Neural cell (in vitro differentiated cells): Measurements from ENCODE around the gene KRT222. TPM values are rescaled to one million over a fixed set of nuclear protein-coding genes. Genes with fewer than 3 reads are reported as not detected.

Experiments
- H2AFZ ChIP-seq: fragments of 200-600, 300-800 bp; sonication (generic), shearing (Covaris generic); 2 replicates; pipeline ENCODE4 v1.6.0; 2014; ENCODE audit warnings: low read depth, mild to moderate bottlenecking, antibody characterized with exemption, low read length, moderate library complexity
- H3F3A ChIP-seq: fragments of 200-600 bp; shearing (Covaris generic); 2 replicates; pipeline ENCODE4 v1.6.1; 2016; ENCODE audit warnings: mild to moderate bottlenecking, moderate library complexity, mixed read lengths, antibody characterized with exemption, low read length; ENCODE audit not compliant: insufficient read depth, poor library complexity, severe bottlenecking
- H3K27ac ChIP-seq: fragments of 200-600, 300-800 bp; sonication (generic), shearing (Covaris generic); 2 replicates; pipeline ENCODE4 v1.5.1; 2014; ENCODE audit warnings: mild to moderate bottlenecking, low read length, moderate library complexity
- H3K27me3 ChIP-seq: fragments of 300-800, 200-600 bp; sonication (generic), shearing (Covaris generic); 2 replicates; pipeline ENCODE4 v1.6.0; 2014; ENCODE audit warnings: mild to moderate bottlenecking, low read depth, low read length, moderate library complexity; ENCODE audit not compliant: insufficient read depth
- H3K36me3 ChIP-seq: fragments of 300-800, 200-600 bp; sonication (generic), shearing (Covaris generic); 2 replicates; pipeline ENCODE4 v1.5.1; 2014; ENCODE audit warnings: mild to moderate bottlenecking, antibody characterized with exemption, low read length, moderate library complexity; ENCODE audit not compliant: insufficient read depth
- H3K4me2 ChIP-seq: fragments of 300-800, 200-600 bp; sonication (generic), shearing (Covaris generic); 2 replicates; pipeline ENCODE4 v1.6.0; 2014; ENCODE audit warnings: mild to moderate bottlenecking, low read length
- H3K4me3 ChIP-seq: fragments of 300-800, 200-600 bp; sonication (generic), shearing (Covaris generic); 2 replicates; pipeline ENCODE4 v1.5.1; 2014; ENCODE audit warnings: mild to moderate bottlenecking, low read length, moderate library complexity
- H3K79me2 ChIP-seq: fragments of 200-600 bp; shearing (Covaris generic); replicated peaks from 2 replicates; pipeline ENCODE4 v1.6.0; 2014; ENCODE audit warnings: mild to moderate bottlenecking, low read length, moderate library complexity; ENCODE audit not compliant: insufficient read depth
- H3K9ac ChIP-seq: fragments of 300-800, 200-600 bp; sonication (generic), shearing (Covaris generic); 2 replicates; pipeline ENCODE4 v1.6.1; 2016; ENCODE audit warnings: mild to moderate bottlenecking, low read length, mixed read lengths
- H3K9me2 ChIP-seq: fragments of 200-600 bp; shearing (Covaris generic); 2 replicates; pipeline ENCODE4 v1.6.1; 2016; ENCODE audit warnings: mild to moderate bottlenecking, low read length, mixed read lengths; ENCODE audit not compliant: insufficient read depth
- H3K9me3 ChIP-seq: fragments of 200-600, 300-800 bp; sonication (generic), shearing (Covaris generic); 2 replicates; pipeline ENCODE4 v1.6.1; 2016; ENCODE audit warnings: mild to moderate bottlenecking, mixed run types, low read length, moderate library complexity, mixed read lengths
- H4K20me1 ChIP-seq: fragments of 200-600 bp; shearing (Covaris generic); 2 replicates; pipeline ENCODE4 v1.6.1; 2016; ENCODE audit warnings: mild to moderate bottlenecking, mixed run types; ENCODE audit not compliant: insufficient read depth
- CTCF ChIP-seq: fragments of 450-650 bp; IDR thresholded peaks from 2 replicates; pipeline ENCODE4 v1.5.1; 2014; ENCODE audit warnings: antibody characterized with exemption, mild to moderate bottlenecking, moderate library complexity; ENCODE audit not compliant: poor library complexity, severe bottlenecking
- EP300 ChIP-seq: fragments of 450-650 bp; conservative IDR thresholded peaks from 2 replicates; pipeline ENCODE4 v1.6.1; 2014; ENCODE audit warnings: antibody characterized with exemption, mild to moderate bottlenecking, moderate library complexity; ENCODE audit not compliant: poor library complexity, severe bottlenecking
- EZH2 ChIP-seq: fragments of 200-600, 300-800 bp; shearing (Covaris generic), sonication (generic); IDR thresholded peaks from 2 replicates; pipeline ENCODE4 v1.6.1; 2014; ENCODE audit warnings: antibody characterized with exemption, low read length, borderline replicate concordance, mild to moderate bottlenecking; ENCODE audit not compliant: insufficient read depth, poor library complexity, severe bottlenecking
- MXI1 ChIP-seq: fragments of 450-650 bp; conservative IDR thresholded peaks from 2 replicates; pipeline ENCODE4 v1.6.1; 2014; ENCODE audit warnings: antibody characterized with exemption, mild to moderate bottlenecking; ENCODE audit not compliant: poor library complexity, severe bottlenecking
- POLR2AphosphoS5 ChIP-seq: IDR thresholded peaks from 2 replicates; pipeline ENCODE4 v1.6.1; 2012
- RAD21 ChIP-seq: fragments of 450-650 bp; conservative IDR thresholded peaks from 2 replicates; pipeline ENCODE4 v1.6.1; 2014; ENCODE audit warnings: antibody characterized with exemption, mild to moderate bottlenecking, moderate library complexity
- REST ChIP-seq: IDR thresholded peaks from 2 replicates; pipeline ENCODE4 v1.6.1; 2012; ENCODE audit warnings: borderline replicate concordance
- SMC3 ChIP-seq: fragments of 450-650 bp; conservative IDR thresholded peaks from 2 replicates; pipeline ENCODE4 v1.6.1; 2014; ENCODE audit warnings: antibody characterized with exemption, mild to moderate bottlenecking, moderate library complexity; ENCODE audit not compliant: poor library complexity
- TAF1 ChIP-seq: IDR thresholded peaks from 2 replicates; pipeline ENCODE4 v1.6.1; 2012; ENCODE audit warnings: low read depth
- polyA plus RNA-seq: library from polyadenylated mRNA; depleted of rRNA; stranded (reverse); fragments of >200 nt; gene quantifications from 2 replicates; pipeline ENCODE4 v1.2.3, GENCODE V29; 2014

KRT222 gene
- polyA plus RNA-seq, 1 donor from 2014 or later = 15.1 TPM

GRCh38 chr17:40632216-40632615 lies 32.8 kb downstream of the KRT222 start:
- Histone ChIP-seq H3K4me2 (no peak overlapping the region), H3K4me3 (no peak overlapping the region), H2AFZ (no peak overlapping the region), H4K20me1 (no peaks in the 10 kb centered on the region), H3K27me3 (no peaks in the 10 kb centered on the region), H3K9me2 (no peaks in the 10 kb centered on the region), H3K36me3 (peaks cover 20% of the 10 kb centered on the region), H3K27ac (no peak overlapping the region), H3K79me2 (no peaks in the 10 kb centered on the region), H3F3A (no peaks in the 10 kb centered on the region), H3K9me3 (no peaks in the 10 kb centered on the region), H3K9ac (no peak overlapping the region)
- no peak for TF ChIP-seq REST
- TF ChIP-seq TAF1 = no peak
- no peak for TF ChIP-seq EZH2
- TF ChIP-seq SMC3 = no peak
- no peak for TF ChIP-seq POLR2AphosphoS5
- no peak for TF ChIP-seq EP300
- TF ChIP-seq CTCF = no peak
- no peak for TF ChIP-seq MXI1
- no peak for TF ChIP-seq RAD21

- Histone ChIP-seq H3K4me2 (no peak overlapping the region), H3K27ac (no peak overlapping the region), H3K79me2 (no peaks in the 10 kb centered on the region), H3K36me3 (peaks cover 14% of the 10 kb centered on the region), H3K9ac (no peak overlapping the region), H2AFZ (no peak overlapping the region), H4K20me1 (no peaks in the 10 kb centered on the region), H3K9me3 (no peaks in the 10 kb centered on the region), H3K9me2 (no peaks in the 10 kb centered on the region), H3F3A (no peaks in the 10 kb centered on the region), H3K4me3 (no peak overlapping the region), H3K27me3 (no peaks in the 10 kb centered on the region)
- no peak for TF ChIP-seq TAF1
- TF ChIP-seq CTCF = no peak
- TF ChIP-seq EZH2 = no peak
- no peak for TF ChIP-seq RAD21
- no peak for TF ChIP-seq POLR2AphosphoS5
- TF ChIP-seq REST = no peak
These were observed 35.1 kb downstream of the KRT222 start for GRCh38 chr17:40629842-40630241.
